ENCODE measurements around the gene GPX5.
A peak's percentile ranks its signal among the peaks of the same experiment; 100 is the strongest.

GPX5 gene

GRCh38 chr6:28489366-28490204 is 36.1 kb upstream of the GPX5 start (continued):
- TF ChIP-seq ZNF555 (tag by site-specific recombination; conservative IDR thresholded peaks at IDR 0.05) (no peak), ZBTB20 (tag by site-specific recombination; IDR thresholded peaks at IDR 0.05) (no peak), GLIS1 (tag by site-specific recombination; IDR thresholded peaks at IDR 0.05) (peak; percentile 37; the same call in 1 of the 2 replicates), TSHZ1 (tag by site-specific recombination; IDR thresholded peaks at IDR 0.05; ENCODE audit: borderline replicate concordance) (no peak), ZBTB6 (tag by site-specific recombination; IDR thresholded peaks at IDR 0.05) (no peak), ZNF549 (tag by site-specific recombination; IDR thresholded peaks at IDR 0.05) (no peak), EGR2 (tag by site-specific recombination; IDR thresholded peaks at IDR 0.05; ENCODE audit: low read depth) (no peak), ZBTB7A (tag by site-specific recombination; IDR thresholded peaks at IDR 0.05; ENCODE audit: low read depth) (no peak), TCF7L2 (IDR thresholded peaks at IDR 0.05; ENCODE audit: borderline replicate concordance, low read depth, low read length) (no peak), ZNF449 (tag by site-specific recombination; IDR thresholded peaks at IDR 0.05) (no peak), PRDM4 (tag by site-specific recombination; IDR thresholded peaks at IDR 0.05) (no peak), KLF8 (tag by site-specific recombination; IDR thresholded peaks at IDR 0.05) (no peak; the same call in 1 of the 2 replicates), ZNF223 (tag by site-specific recombination; IDR thresholded peaks at IDR 0.05) (no peak), KLF10 (tag by site-specific recombination; IDR thresholded peaks at IDR 0.05) (no peak), ZNF692 (tag by site-specific recombination; IDR thresholded peaks at IDR 0.05) (no peak), ZNF239 (tag by site-specific recombination; IDR thresholded peaks at IDR 0.05) (no peak)

Measured in HEK293 (cell line).